Cardiac septum (tissue), 1 donor: ENCODE results near the gene FOXP1. TPM values are rescaled to one million over a fixed set of nuclear protein-coding genes. Genes with fewer than 3 reads are reported as not detected.

Experiments used
- DNase-seq: peaks from one replicate; pipeline ENCODE4 v3.0.0-alpha.2; 2020; ENCODE audit warnings: low spot score
- intact Hi-C: fragments of 100-400 bp; cut with DNase I; formaldehyde crosslinking; loops from one replicate; pipeline ENCODE4 v1.14.0; 2022
- total RNA-seq: library from RNA; stranded (reverse); fragmentation: NEBNext Ultra II Directional; extraction: Animal tissue kit (Norgen Biotek cat#: 25700); gene quantifications from one replicate; pipeline ENCODE4 v1.2.1, GENCODE V29; 2021
- donor health status: DM: no; HTN: no; CAD: no.

The FOXP1 gene
- total RNA-seq, 1 donor from 2014 or later, result 53.2 TPM

DNA sequence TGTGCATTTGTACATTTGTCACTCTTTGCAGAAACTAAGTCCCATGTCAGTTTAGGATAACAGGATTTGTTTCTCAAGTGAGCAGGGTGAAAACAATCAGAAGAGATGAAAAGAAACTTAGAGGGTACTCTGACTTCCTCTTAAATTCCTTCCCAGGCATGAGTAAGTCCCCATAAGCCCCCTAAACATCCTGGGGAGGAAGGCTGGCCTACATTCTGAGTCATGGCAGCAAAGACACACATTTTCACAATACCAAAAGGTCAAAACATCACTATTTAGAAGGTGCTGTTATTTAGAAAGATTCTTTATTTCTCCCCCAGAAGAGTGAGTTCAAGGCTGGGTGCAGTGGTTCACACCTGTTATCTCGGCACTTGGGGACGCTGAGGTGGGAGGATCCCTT is 7.6 kb upstream of the FOXP1 start:
- intact Hi-C loops, result no loop called here
- DNase-seq, result no peak

DNA sequence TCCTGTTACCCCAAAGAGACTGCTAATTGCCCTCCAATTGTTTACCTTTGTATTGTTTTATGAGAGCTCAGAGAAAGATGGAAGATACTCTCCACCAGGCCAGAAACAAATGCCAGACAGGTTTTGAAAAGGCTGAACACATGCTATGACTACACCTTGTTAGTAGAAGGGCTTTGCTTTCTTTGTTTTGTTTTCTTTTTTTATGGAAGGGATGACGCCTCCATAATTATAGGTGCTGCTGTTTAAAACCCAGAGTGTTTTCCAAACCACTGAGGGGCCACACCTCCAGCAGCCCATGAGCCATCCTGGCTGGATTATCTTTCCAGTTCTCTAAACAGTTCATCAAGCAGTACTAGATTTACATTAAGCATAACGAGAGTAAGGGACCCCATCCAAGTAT is 5.6 kb upstream of the FOXP1 start:
- intact Hi-C loops, result loop anchor here (5.0 kb wide), 2 partner anchors 872 to 1037 kb away; no protein-coding TSS in a partner anchor

DNA sequence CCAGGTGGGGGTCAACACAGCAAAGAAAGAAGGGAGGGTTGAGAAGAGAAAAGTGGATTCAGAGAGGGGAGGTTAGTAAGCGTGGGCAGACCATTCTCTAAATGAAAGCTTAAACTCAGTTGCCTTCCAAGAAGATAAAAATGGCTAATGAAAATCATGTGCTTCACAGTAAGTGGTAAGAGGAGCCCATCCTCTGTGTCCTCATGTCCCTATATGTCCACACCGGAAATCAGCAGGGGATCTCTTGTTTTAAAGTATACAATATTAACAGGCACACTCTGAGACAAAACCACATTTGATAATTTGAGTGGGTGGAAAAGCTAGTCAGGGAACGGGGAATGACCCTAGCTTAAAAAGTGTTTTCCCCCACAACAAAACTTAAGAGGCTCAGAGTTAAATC is 4.4 kb upstream of the FOXP1 start:
- no peak for DNase-seq
- intact Hi-C loops, result loop anchor here (5.0 kb wide), 2 partner anchors 871 to 1036 kb away; no protein-coding TSS in a partner anchor

More for the DNA sequence above, 5.6 kb upstream of the FOXP1 start:
- DNase-seq, result no peak

DNA sequence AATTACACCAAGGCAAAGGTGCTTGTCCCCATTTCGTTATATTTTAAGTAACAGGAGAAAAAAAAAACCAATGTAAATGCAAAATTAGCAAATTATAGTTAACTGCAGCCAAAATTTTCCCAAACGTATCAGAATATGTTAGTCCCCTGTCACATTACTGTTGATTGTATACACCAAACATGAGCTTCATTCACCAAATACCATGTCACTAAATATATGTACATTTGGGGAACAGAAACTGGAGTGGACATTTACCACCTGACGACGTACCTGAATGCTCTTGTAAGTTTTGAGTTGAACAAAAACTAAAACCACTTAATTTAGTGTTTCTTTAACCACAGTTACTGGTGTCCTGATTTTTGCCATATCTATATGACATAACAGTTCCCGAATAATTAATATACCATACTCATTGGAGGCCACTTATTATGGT is 3.3 kb upstream of the FOXP1 start:
- DNase-seq, result no peak
- intact Hi-C loops, result loop anchor here (1.0 to 5.0 kb wide), 3 partner anchors 581 to 1035 kb away; no protein-coding TSS in a partner anchor

DNA sequence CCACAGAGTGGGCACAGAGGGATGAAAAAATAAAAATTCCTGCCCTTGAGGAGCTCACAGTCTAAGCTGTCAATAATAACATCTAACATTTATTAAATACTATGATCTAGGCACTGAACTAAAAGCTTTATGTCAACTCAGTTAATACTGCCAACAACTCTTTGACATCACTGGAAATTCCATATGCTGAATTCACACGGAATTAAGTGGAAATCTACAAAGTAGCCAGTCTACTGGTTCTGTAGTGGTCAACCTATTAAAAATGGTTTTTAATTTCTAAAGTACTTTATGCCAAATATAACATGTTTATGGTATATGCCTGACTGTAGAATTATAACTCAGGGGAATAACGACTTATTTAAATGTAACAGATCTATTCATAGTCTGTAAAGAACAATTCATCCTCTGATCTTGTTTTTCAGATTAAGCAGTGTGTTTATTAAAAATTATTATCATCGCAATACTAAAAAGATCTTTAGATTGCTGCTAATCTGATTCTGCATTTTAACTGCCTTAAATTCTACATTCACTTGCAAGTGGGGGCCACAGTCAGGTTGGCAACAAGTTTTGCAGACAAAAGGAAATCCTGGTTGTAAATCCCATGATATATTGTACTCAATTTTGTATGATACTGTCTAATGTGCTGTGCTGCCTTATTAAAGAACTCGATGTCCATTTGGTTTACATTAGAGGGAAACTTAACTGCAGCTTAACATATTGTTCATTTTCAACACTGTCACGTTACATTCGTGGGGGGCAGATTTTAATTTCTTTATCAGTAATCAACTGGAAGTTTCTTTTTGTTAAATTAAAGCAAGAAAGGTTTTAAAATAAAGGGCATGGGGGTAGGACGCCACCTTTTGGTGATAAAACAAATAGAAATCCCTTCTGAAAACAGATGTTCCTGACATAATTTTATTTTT is 2.6 kb upstream of the FOXP1 start:
- DNase-seq, result no peak
- intact Hi-C loops, result loop anchor here (1.0 to 5.0 kb wide), 3 partner anchors 580 to 1034 kb away; no protein-coding TSS in a partner anchor

DNA sequence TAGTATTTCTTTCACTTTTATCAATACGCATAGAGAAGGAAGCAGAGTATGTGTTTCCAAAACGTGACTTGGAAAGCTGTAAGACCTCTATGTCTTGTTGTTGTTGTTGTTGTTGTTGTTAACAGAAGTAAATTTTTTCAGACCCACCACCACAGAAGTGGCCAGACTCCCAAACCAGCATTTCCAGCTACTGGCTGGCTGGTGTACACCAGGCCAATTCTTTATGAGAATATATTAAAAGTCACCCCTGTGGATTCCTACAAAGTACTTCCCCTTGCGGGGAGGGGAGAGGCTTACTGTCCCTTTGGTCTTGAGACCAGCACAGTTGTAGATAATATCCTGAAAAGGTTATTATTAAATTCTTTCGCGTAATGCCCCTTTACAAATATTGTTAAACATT is 1.6 kb upstream of the FOXP1 start:
- intact Hi-C loops, result loop anchor here (5.0 kb wide), 2 partner anchors 868 to 1033 kb away; no protein-coding TSS in a partner anchor

DNA sequence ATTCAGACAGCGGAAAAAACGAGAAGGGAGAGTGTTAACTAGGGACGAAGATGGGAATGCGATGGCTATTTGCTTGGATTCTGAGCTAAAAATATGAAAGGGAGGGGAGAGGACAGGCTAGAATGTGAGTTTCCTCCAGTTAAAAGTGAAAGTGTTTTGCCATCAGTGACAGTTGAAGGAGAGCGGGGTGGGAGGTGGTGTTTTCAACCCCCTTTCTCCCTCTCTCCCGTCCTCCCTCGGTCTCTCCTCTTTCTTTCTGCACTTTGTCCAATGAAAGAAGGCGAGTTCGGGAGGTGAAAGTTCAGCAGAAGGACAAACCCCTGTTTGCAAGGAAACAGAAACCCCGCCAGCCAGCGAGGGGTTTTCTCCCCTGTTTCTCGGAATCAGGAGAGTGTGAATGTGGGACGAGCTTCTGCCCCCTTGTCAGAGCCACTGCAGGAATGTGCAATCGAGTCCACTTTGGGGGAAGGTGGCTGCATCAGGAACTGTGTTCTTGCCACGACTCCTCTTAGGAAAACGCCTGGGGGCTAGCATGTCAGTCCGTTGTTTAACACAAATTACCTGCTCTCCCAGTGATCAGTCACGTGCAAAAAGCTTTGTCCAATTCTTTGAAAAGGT is 975 bp upstream of the FOXP1 start:
- intact Hi-C loops, result loop anchor here (5.0 kb wide), 4 partner anchors 87 to 1032 kb away; no protein-coding TSS in a partner anchor
- DNase-seq, result peak; percentile 77

More for the DNA sequence above, 1.6 kb upstream of the FOXP1 start:
- no peak for DNase-seq

DNA sequence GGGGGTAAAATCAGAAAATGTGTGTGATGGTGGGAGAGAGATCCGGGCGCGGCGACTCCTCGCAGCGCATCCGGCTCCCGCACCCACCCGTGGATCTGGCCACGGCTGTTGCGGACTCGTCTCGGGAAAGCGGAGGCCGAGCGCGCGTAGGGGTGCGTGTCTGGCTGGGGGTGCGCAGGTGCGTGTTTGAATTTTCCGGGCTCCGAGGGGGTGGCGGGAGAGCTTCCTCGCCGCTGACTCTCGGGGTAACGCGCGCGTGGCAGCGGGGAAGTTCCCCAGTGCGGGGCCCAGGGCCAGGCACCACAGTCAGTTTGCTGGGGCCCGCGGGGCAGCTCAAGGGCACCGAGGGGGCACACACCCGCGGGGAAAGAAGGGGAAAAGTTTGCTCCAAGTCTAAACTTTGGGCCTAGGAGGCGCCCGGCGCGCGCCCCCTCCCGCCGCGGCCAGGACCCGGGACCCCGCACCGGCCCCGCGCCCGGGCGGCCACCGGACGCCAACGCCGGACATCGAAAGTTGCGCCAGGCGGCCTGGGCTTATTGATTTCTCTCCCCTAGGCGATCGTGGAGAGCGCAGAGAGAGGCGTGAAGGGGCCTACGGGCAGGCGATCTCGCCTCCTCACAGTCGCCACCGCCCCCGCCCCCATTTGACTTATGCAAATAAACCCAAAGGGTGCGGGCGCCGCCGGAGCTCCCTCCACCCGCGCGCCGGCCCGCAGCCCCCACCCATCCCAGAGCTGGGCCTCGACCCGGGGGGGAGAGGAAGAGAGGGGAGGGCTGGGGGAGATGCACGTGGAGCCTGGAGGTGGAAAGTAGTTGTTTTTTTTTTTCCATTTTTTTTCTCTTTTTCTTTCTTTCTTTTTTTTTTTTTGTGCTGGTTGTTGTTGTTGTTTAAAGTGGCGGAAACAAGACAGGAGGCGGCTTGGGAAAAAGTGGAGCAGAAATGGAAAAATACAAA is 639 bp downstream of the FOXP1 start:
- intact Hi-C loops, result loop anchor here (2.0 to 5.0 kb wide), 5 partner anchors 86 to 520 kb away; no protein-coding TSS in a partner anchor
- peak; percentile 88 for DNase-seq

DNA sequence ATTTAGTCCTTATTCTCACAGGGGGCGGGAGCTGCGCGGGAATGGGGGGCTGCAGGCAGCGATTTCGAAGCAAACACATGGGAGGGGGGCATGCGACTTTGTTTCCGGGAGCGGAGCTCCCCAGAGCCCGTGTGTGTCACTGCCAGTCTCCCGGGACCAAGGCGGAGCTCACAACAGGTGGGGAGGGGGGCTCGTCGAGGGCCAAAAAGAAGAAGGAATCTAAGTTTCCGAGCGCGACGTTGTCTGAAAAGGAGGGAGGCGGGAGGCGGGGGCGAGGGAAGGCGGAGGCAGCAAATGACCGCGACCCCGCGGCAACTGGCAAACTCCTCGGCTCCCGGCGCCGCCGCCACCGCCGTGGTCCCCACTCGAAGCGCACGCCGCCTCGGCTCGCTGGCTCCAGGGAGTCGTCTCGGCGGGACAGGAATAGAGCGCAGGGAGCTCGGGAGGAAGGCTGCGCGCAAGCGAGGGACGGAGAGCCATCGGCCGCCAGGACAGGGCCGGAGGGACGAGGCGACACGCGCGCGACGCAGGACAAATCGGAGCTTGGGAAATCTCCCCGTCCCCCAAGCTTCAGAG is 1.4 kb downstream of the FOXP1 start:
- DNase-seq, result peak; percentile 85
- intact Hi-C loops, result loop anchor here (2.0 to 5.0 kb wide), 5 partner anchors 85 to 519 kb away; no protein-coding TSS in a partner anchor

DNA sequence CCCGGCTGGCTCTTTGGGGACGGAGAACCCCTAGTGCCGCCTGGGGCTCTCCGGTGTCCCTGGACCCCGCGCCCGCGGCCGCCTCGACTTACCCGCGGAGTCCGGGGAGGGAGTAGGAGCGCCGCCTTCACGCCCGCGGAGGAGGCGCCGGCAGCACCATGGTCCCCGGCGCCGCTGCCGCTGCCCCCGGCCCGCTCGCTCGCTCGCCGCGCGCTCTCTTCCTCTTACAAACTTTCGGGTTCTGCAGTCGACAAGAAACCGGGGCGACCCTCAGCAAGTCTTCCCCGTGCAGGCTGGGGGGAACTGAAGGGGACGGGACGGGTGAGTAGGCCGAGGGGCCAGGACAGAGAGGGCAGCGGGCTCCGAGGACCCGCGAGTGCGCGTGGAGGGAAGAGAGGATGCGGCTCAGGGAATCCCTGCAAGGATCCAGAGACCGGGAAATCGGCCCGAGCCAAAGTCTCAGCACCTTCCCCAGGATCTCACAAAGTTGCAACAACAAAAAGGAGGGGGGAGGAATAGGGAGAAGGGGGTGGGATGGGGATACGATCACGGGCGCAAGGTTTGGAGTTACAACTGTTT is 2.0 kb downstream of the FOXP1 start:
- intact Hi-C loops, result loop anchor here (2.0 to 5.0 kb wide), 6 partner anchors 39 to 519 kb away; no protein-coding TSS in a partner anchor
- DNase-seq, result peak; percentile 83

DNA sequence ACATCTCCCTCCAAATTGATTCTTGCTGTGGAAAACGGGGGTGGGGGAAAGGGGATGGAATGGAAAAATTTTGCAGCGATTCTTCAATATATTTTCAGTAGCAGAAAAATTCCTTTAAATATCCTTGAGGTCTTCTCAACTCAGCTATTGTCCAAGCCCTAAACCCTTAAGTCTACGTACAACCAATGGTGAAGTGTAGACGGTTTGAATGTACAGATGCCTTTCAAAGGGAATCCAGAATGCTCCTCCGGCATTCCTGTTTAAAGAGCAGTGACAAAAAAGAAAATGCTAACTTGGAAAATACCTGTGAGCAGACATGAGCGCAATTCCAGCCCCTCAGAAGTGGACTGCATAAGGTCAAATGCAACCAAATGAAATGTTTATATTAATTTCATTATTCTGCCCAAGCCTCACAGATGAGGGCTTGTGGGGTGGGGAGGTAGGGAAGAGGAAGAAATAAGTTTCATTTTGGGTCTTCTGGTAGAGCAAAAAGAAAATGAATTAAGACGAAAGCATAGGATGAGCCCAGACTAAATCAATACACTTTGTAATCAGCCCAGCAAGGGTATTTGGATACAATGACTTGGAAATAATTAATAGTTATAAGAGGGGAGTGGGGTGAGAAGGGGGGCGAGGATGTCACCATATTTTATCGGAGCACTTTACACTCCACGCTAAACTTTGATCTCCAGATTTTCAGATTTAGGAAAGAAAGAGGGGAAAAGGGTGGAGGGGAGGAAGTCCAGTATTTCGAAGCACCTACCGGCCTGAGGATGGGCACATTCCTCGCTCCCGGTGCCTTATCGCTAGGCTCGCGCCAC is 2.7 kb downstream of the FOXP1 start:
- intact Hi-C loops, result loop anchor here (2.0 to 5.0 kb wide), 3 partner anchors 38 to 339 kb away; no protein-coding TSS in a partner anchor
- no peak for DNase-seq

DNA sequence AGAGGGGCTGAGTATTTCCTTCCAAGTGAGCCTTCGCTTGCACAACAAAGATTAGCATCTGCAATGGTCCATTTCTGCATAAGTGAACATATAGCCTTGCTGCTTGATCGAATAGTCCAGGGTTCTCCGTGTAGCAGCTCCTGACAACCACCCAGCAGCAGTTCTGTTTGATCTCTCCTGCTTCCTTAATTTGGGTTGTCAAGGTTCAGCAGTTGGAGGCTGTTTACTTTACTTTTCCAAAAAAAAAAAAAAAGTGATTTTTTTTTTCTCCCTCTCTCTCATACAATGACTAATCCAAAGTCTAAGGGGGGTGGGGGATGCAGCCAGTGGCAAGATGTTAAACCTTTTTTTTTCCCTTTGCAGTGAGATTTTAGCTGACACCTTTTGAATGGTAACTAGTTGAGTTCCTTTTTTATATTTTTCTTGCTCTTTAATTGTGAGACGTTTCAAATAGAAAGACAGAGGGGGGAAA is 3.6 kb downstream of the FOXP1 start:
- intact Hi-C loops, result loop anchor here (2.0 to 5.0 kb wide), 3 partner anchors 37 to 338 kb away; no protein-coding TSS in a partner anchor
- no peak for DNase-seq

DNA sequence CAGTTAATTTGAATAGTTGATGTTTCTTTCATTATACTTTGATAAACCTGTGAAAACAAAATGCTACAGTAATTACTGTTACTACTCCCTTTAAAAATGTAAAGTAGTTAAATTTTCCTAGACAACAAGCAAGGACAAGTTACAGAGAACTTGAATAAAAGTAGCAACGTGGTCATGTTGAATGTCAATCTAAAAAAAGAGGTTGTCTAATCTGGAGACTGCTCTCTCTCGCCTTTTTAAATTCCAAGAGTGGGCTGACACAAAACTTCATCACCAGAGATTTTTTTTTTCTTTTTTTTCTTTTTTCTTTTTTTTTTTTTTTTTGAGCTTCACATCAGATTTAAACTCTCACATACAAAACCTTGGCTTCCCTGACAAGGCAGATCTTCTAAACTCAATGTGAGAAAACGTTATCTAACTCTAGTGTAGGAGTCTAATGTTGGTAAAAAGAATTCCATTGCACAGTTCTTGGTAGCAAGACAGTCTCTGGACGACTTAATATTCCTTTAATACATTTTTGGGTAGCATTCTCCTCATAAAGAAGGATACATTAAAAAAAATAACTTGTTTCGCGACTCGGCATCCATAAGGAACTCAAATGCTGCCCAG is 4.1 kb downstream of the FOXP1 start:
- no peak for DNase-seq
- intact Hi-C loops, result no loop called here

DNA sequence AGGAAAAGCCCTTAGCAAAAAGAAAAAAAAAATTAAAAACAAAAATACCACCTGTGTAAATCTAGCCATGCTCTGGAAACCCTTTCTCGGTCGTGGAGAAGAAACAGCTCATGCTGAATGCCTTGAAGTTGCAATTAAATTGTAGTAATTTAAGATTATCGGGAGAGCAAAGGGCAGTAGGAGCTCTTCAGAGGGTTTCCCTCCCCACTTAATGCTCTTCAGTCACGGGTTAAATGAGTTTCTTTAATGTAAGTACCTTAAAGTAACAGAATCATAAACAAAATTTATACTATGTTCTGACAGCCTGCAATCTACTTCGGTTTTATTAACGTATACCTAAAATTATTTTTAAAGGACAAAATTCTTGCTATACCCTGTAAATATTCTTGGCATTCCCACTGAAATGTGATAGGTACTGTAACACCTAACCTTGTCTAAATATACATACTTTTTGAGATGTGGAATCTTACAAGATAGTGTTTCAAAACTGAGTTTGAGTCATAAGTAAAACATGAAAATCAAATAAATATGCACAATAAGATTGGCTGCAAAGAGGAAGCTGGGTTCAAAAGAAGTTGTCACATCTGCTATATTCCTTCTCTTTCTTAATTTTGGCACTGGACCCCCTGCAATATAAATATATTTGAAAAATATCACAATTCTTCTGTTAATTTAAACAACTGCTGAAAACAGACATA is 5.3 kb downstream of the FOXP1 start:
- intact Hi-C loops, result no loop called here
- no peak for DNase-seq

DNA sequence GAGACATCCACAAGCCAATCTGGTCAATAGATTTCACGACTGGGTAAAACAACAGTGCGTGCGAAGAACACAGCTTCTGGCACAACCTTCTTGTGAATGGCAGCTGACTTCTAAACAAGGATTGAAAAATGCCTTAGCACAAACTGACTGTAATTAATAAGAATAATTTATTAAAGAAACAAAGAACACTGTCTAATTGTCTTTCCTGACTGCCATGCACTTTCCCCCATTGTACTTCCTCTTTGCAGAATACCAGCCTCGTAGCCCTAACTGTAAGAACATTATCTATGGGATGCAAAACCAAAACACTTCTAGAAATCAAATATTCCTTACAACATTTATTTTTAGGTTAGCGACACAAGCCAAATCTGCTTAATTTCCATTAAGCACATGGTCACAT is 6.5 kb downstream of the FOXP1 start:
- DNase-seq, result no peak
- intact Hi-C loops, result no loop called here

DNA sequence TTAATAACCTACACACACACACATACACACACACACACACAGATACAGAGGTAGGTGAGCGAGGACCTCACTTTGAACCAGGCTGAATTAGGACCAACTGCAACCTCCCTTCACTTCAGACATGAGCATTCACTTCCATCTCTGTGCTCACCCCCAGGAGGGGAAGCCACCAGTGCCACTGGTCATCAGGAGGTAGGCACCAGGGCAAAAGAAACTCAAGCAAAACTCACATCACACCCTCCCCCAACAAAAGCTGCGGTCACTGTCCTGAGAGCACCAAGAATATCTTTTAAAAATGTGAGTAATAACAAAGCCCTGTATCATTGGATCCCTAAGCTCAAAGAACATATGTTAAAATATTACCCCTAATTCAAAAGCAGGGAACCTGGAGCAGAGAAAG is 8.1 kb downstream of the FOXP1 start:
- no peak for DNase-seq
- intact Hi-C loops, result no loop called here
